Activated CD4-positive, alpha-beta T cell treated with anti-CD3 and anti-CD28 coated beads for 48 hours (primary cell): ENCODE results near the gene MAEA.
"Not testable (repeated sequence)": the region's sequence is repeated elsewhere in the genome, so short reads cannot be mapped to it uniquely, and the experiment has no call there.

ENCODE experiments used
- DNase-seq: peaks from one replicate; pipeline ENCODE4 v3.0.0-alpha.2; 2020

The MAEA gene

GRCh38 chr4:1370321-1371124, 80.8 kb downstream of the MAEA start:
- DNase-seq: no peak

GRCh38 chr4:1371176-1372165, 81.8 kb downstream of the MAEA start:
- DNase-seq: no peak

GRCh38 chr4:1372576-1372975, 82.9 kb downstream of the MAEA start:
- DNase-seq: not testable (repeated sequence)

- DNase-seq: no peak
Observed at GRCh38 chr4:1373892-1374705, 84.4 kb downstream of the MAEA start.

GRCh38 chr4:1374706-1375045, 85.0 kb downstream of the MAEA start:
- DNase-seq: no peak

GRCh38 chr4:1375051-1375721, 85.5 kb downstream of the MAEA start:
- no peak for DNase-seq

GRCh38 chr4:1375761-1376322, 86.2 kb downstream of the MAEA start:
- no peak for DNase-seq

GRCh38 chr4:1376391-1376840, 86.7 kb downstream of the MAEA start:
- no peak for DNase-seq

GRCh38 chr4:1376841-1377605, 87.3 kb downstream of the MAEA start:
- no peak for DNase-seq

- DNase-seq: no peak
Observed at GRCh38 chr4:1377606-1378261, 88.0 kb downstream of the MAEA start.

- DNase-seq: no peak
Observed at GRCh38 chr4:1378559-1379231, 89.0 kb downstream of the MAEA start.

GRCh38 chr4:1379351-1379781, 89.7 kb downstream of the MAEA start:
- DNase-seq: no peak

GRCh38 chr4:1379801-1380331, 90.2 kb downstream of the MAEA start:
- DNase-seq: no peak

- DNase-seq: no peak
Observed at GRCh38 chr4:1380368-1381151, 90.9 kb downstream of the MAEA start.

GRCh38 chr4:1381181-1381621, 91.5 kb downstream of the MAEA start:
- DNase-seq: no peak

GRCh38 chr4:1381944-1382541, 92.4 kb downstream of the MAEA start:
- DNase-seq: no peak

GRCh38 chr4:1382776-1383727, 93.4 kb downstream of the MAEA start:
- no peak for DNase-seq
